UCSD-AML1 (cell line): Measurements from ENCODE around the gene FAM120C.

Source experiments
- DNase-seq: peaks from one replicate; lab custom pipeline; 2025; ENCODE audit not compliant: unreplicated experiment; lab: John Stamatoyannopoulos, UW

Gene FAM120C

DNA sequence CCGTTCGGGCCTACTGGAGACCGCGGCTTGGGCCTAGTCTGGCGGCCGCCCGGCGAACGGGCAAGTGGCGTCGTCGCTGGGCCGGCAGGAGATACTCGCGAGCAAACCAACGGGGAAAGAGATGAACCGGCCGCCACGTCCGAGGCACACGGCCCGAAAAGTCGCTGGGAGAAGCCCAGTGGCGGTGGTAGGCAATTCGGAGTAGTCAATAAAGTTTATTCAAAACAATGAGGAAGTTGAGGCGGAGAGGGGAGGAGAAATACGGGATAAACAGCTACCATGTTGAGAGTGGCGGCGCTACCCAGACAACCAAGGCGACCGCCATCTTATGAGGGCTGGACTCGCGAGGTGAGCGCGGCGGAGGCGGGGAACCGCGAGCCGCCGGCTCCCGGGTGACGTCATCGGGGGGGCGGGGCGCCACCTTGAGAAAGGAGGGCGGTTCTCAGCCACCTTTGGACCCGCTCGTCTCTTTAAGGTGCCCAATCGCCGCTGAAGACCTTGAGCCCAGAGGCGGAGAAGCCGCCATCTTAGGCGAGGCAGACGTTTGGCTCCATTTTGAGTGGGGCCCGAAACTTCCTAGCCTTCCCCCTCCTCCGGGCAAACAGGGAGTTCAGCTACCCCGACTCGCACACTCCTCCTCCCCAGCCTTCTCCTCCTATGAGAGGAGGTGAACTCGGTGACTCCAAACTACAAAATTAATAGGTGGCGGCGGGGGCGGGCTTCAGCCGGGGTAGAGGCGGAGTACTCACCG, 138.8 kb downstream of the FAM120C start, which contains the start of gene PHF8:
TSS of gene PHF8 (minus strand) at position 348 of the 751 bp plus-strand sequence. CDS start 1,745 bp downstream, outside the sequence.
- DNase-seq = peak; percentile 93

DNA sequence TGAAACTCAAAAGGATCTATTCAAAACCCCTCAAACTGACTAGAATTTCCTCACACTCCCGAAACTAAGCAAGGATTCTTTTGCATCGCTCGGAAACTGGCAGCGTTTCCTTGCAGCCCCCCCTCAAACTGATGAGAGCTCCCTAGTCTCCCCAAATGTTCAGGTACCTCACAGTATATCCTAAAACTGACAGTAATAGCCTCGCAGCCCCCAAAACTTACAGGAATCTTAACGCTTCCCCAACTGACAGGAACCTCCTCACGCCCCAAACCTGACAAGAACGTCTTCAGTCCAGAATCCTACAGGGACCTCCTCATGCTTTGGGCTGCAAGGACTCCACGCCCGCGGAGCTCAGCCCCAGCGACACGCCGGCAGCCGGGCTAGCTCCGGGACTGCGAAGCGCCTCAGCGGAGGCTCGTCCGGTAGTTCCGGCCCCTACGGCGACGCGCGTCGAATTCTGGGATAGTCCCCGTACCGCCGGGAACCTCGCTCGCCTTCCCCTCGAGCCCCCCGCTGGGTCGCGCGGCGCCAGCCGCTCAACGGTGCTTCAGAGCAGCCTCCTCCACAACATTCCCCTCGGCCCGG, 139.4 kb downstream of the FAM120C start:
- DNase-seq = peak; percentile 67

DNA sequence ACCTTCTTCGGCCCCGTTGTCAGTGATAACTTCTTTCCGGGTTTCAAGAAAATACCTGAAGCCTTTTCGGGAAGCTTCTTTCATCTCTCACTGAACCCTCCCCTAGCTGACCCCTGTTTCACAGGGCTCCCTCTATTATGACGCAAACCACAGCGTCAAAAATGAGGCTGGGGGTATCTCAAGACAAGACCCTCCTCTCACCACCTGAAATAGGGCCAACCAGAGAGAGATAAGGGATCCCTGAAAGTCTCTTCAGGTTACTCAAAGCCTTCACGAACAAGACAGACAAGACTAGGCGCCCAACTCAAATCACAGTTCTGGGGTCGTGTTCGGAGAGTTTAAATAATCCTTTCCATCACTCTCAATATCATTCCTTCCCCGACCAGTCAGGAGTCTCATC, 140.0 kb downstream of the FAM120C start:
- no peak for DNase-seq

DNA sequence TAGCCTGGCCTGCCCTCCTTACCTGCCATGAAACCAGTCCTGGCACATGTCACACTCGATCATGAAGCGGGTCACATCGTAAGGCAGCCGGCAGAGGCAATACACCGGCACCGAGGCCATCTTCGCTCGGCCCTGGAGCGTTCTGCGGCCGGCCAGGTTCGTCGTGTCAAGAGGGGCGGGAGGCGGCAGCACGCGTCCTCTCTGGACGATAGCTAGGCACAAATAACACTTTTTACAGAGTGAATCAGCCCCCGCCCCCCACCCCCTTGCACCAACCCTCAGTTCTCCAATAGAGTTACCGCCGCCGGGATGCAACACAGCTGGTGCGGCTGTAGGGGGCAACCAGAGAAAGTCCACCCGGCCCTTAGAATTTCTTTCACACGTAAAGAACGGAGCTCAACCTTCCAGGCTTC, 140.4 kb downstream of the FAM120C start:
- DNase-seq = peak; percentile 12

DNA sequence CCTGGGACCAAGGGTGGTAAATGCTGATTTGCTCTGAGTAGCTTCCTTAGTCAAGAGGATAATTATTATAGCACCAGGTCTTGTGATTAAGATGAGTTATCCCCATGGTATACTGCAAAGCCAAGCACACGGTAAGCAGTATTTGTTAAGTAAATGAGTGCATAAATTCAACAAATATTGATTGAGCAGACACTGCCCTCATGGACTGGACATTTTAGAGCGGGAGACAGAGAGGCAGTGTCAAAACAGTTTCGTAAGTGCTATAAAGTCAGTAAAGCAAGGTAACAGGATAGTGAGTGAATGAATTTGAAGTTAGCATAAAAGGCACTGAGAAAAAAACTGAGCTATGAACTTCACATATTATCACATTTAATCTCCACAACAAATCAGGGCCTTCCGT, 152.7 kb downstream of the FAM120C start:
- no peak for DNase-seq

DNA sequence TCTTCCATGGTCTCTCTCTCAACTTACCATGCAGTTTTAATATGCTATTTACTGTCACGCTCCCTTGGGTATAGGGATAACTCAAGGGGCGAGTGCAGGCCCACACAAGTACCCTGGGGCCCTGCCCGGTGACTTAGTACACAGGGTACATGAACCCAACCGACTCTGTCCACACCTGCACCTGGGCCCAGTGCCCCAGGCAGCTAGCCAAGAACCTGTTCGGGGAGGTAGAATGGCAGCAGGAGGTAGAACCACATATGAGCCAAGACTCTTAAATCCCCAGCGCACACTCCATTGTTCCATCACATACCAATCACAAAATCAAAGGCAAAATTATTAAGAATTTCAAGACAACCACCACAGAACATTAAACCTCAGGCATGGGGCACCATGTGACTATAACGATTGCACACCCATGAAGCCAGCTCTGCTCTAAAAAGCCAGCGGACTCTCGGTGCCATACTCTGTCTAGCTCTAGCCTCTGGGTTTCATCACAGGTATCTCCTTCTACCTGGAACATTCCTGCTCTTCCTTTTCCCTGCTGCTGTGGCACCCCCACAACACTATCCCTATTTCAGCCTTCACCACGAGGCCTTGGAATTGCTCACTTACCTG, 153.4 kb downstream of the FAM120C start:
- no peak for DNase-seq

DNA sequence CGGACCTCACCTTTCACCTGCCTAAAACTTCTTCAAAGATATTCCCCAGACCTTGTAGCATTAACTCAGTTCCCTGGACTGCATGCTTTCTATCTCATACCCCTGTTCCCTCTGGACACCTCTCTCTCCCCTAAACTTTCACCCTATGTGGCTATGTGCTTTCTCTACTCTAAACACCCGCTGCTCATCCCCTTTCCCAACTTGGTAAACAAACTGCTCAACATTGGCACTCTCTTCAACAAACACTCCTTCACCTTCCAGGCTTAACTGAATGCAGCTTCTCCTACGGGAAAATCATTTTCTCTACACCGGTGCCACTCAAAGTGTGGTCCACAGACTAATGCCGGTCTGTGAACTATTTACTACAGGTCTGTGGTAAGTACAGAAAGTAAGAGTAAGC, 158.7 kb downstream of the FAM120C start:
- no peak for DNase-seq
